Mesodermal cell (in vitro differentiated cells): ENCODE measurements around the gene FAM237A.

ENCODE experiments used
- H3K27ac ChIP-seq: 2 replicates; pipeline ENCODE4 v1.7.0; 2013; ENCODE audit warnings: mild to moderate bottlenecking, low read depth, low read length, moderate library complexity; ENCODE audit not compliant: severe bottlenecking
- H3K36me3 ChIP-seq: 2 replicates; pipeline ENCODE4 v1.7.1; 2013; ENCODE audit warnings: mild to moderate bottlenecking, low read length, moderate library complexity; ENCODE audit not compliant: control insufficient read depth, insufficient read depth
- H3K4me1 ChIP-seq: one replicate; pipeline ENCODE4 v1.7.1; 2013; ENCODE audit warnings: mild to moderate bottlenecking, low read length; ENCODE audit not compliant: insufficient read depth, control insufficient read depth, poor library complexity, severe bottlenecking
- H3K4me3 ChIP-seq: 2 replicates; pipeline ENCODE4 v1.7.0; 2013; ENCODE audit warnings: low read length, control low read depth, mild to moderate bottlenecking; ENCODE audit not compliant: insufficient read depth, poor library complexity, severe bottlenecking; ENCODE audit errors: extremely low read depth
- H3K9me3 ChIP-seq: 2 replicates; pipeline ENCODE4 v1.7.1; 2013; ENCODE audit warnings: mild to moderate bottlenecking, low read length, moderate library complexity; ENCODE audit not compliant: control insufficient read depth
- WGBS, 2 experiments: methylation state at CpG; one replicate each; pipeline ENCODE4 v1.1.5; 2013; ENCODE audit warnings: missing lambda C conversion rate in 2 of 2; ENCODE audit not compliant: insufficient coverage in 2 of 2; 5-methylcytosine and 5-hydroxymethylcytosine counted together

The FAM237A gene

DNA sequence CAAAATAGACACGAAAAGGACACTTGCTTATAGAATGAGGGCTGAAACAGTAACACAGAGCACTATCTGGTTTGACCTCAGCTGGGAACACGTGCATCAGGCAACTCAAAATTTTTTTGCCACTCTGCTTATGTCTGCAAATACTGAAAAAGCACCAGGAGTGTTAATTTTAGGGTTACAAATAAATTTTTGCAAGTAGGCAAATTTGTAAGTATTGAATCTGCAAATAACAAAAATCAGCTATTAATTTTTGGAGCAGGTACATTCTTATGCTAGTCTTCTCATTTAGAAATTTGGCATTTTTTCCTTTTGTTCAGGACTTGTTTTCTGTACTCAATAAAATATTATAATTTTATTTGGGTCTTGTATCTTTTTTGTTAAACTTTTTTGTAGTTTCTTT lies 46.2 kb downstream of the FAM237A start:
- no peaks in the 10 kb centered on the region for H3K4me1 ChIP-seq
- no peaks in the 10 kb centered on the region for H3K9me3 ChIP-seq
- H3K4me3 ChIP-seq, result no peak overlapping the region
- H3K36me3 ChIP-seq, result no peaks in the 10 kb centered on the region
- 86 to 94% methylated on average over 2 of the region's 2 CpGs for WGBS, 2 experiments
- no peak overlapping the region for H3K27ac ChIP-seq

DNA sequence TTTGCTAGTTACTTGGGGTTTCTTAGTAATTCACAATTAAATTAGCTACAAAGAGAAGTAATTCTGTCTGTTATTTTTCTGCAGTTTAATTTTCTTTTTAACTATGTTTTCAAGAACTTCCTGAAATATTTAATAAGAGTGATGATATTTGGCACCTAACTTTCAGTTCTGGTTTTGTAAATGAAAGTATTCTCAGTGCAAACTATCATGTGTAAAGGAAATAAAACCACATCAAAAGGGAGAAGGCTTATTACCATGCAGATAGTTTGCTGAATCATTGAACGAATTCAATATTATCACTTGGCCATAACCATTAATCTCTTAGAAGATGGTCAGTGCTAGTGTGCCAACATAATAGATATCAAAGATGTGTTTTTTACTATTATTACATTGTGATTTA lies 46.7 kb downstream of the FAM237A start:
- WGBS, 2 experiments, result no CpG with 5 or more reads among the region's 1 CpG
- H3K27ac ChIP-seq, result no peak overlapping the region
- H3K4me1 ChIP-seq, result no peaks in the 10 kb centered on the region
- no peak overlapping the region for H3K4me3 ChIP-seq
- H3K9me3 ChIP-seq, result no peaks in the 10 kb centered on the region
- H3K36me3 ChIP-seq, result no peaks in the 10 kb centered on the region

DNA sequence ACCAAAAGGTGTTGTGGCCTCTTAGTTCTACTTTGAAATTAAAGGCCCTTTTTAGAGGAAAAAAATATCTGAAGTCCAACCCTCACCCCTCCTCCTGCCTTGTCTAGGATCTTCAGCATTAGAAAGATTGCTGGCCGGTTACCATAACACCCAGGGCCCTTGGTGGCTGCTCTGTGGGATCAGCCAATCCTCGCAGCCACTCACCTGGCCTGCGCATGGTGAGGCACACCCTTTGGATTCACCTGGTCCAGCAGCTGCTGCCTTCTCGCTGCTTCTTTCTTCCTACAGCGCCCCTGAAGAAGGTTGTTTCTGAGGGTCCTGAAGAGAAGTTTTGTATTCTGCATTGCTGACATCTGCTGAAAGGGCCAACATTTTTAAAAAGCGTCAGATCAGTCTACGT lies 50.7 kb downstream of the FAM237A start:
- H3K9me3 ChIP-seq, result no peaks in the 10 kb centered on the region
- no peaks in the 10 kb centered on the region for H3K4me1 ChIP-seq
- H3K4me3 ChIP-seq, result no peak overlapping the region
- H3K27ac ChIP-seq, result no peak overlapping the region
- 85 to 89% methylated on average over 6 of the region's 7 CpGs for WGBS, 2 experiments
- no peaks in the 10 kb centered on the region for H3K36me3 ChIP-seq

DNA sequence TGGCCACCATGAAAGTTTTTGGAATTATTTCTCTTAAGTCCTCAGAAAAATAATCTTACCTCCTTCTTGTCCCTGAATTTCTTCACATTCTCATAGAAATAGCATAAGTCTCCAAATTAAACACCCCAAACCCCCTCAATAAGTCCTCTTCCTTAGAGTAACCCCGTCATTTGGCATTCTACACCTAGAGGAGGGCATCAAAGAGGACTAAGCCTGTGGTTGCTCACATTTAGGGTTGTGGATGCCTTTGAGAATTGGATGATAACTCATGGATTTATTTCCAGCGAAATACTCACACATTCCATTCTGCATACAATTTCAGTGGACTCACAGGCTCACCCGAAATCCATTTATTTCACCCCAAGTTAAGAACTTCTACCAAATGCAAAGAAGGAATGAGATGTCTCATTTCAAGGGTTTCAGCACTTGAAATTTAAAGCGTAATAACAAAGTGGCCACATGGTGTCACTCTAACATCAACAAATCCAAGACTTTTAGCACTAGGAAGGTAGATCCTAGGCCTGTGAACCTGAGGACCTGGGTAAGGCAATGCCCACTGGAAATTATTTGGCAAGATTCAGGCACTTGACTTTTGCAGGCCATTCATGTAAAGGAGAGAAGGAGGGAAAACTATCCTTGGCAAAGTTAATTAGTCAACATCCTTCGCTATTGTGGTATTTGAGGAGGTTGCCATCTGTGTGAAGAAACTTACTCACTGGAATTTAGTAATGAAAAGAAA lies 51.3 kb downstream of the FAM237A start:
- Histone ChIP-seq H3K4me3 (no peak overlapping the region), H3K4me1 (no peaks in the 10 kb centered on the region), H3K27ac (no peak overlapping the region), H3K9me3 (no peaks in the 10 kb centered on the region), H3K36me3 (no peaks in the 10 kb centered on the region)
- WGBS, 2 experiments, result 57 to 60% methylated on average over 1 to 2 of the region's 5 CpGs

DNA sequence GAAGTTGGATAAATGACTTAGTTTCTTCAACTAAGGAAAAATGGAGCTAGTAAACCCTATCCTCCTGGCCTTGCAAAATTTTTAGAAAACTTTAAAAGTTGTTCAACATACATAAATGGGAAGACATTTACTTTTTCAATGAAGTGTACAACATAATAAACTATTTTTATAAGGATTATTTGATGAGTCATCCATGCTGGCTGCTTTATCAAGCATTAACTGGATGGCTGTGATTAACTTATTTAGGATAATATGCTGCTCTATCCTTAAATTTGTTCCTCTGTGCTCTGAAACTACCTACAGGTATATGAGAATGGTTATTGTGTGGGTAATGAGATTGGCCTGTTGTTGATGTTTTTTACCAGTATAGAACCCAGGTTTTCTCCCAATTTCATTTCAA lies 54.6 kb downstream of the FAM237A start:
- H3K36me3 ChIP-seq, result no peaks in the 10 kb centered on the region
- H3K9me3 ChIP-seq, result no peaks in the 10 kb centered on the region
- H3K4me3 ChIP-seq, result no peak overlapping the region
- H3K4me1 ChIP-seq, result no peaks in the 10 kb centered on the region
- H3K27ac ChIP-seq, result no peak overlapping the region

DNA sequence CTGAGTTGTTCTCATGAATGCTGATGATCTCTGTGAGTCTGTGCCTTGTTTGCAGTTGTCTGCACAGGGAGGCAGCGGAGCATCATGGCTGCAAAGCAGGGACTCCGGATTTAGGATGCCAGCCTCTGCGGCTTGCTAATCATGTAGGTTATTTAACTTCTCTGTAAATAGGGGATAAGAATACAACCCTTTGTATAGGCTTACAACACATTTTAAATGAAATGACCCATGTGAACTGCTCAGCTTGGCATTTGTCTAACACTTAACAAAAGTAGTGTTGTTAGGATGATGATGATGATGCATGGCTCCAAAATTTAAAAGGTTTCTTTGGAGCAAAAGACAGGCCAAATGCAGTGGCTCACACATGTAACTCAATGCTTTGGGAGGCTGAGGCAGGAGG lies 56.5 kb downstream of the FAM237A start:
- no peak overlapping the region for H3K27ac ChIP-seq
- no peaks in the 10 kb centered on the region for H3K36me3 ChIP-seq
- WGBS, 2 experiments, result no CpG with 5 or more reads among the region's 3 CpGs
- no peak overlapping the region for H3K4me3 ChIP-seq
- no peaks in the 10 kb centered on the region for H3K4me1 ChIP-seq
- no peaks in the 10 kb centered on the region for H3K9me3 ChIP-seq
